Esophagus squamous epithelium (tissue), 4 donors: ENCODE results near the gene TTC21B.

Experiments used
- POLR2A ChIP-seq, 4 donors: fragments of 450-650 bp; IDR thresholded peaks; one replicate each; pipeline ENCODE4 v1.6.1; 2017; ENCODE audit warnings: antibody characterized with exemption in 4 of 4, mild to moderate bottlenecking in 4 of 4, moderate library complexity in 3 of 4
- TF ChIP-seq, protein P1 (sequence below), 6 experiments: fragments of 450-650 bp in 4 of 6; fragments of 200-600 bp in 2 of 6; sonication (generic) in 2 of 6; IDR thresholded peaks; one replicate each; pipeline ENCODE4 v1.5.1; 2016 to 2019; ENCODE audit warnings: antibody characterized with exemption in 6 of 6, mild to moderate bottlenecking in 4 of 6, moderate library complexity in 4 of 6

DNA sequence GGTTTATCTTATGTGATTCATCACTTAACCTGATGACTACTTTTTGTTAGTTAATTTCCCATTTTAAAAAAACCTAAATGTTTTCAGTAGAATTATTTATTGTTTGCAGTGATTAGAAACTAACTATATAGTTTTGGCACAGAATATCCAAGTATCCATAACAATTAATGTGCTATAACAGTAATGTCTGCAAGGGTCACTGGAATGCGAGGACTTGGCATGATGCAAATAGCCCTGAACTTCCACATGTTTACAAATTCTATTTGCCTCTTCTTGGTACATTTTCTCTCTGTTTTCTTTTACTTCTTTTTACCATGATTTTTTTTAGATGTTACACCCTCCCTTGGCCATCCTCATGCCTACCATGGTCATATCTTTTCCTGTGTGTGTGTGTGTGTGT, 110.2 kb downstream of the TTC21B start:
- TF ChIP-seq POLR2A (IDR thresholded peaks at IDR 0.05), result no peak
- TF ChIP-seq, protein P1, sequence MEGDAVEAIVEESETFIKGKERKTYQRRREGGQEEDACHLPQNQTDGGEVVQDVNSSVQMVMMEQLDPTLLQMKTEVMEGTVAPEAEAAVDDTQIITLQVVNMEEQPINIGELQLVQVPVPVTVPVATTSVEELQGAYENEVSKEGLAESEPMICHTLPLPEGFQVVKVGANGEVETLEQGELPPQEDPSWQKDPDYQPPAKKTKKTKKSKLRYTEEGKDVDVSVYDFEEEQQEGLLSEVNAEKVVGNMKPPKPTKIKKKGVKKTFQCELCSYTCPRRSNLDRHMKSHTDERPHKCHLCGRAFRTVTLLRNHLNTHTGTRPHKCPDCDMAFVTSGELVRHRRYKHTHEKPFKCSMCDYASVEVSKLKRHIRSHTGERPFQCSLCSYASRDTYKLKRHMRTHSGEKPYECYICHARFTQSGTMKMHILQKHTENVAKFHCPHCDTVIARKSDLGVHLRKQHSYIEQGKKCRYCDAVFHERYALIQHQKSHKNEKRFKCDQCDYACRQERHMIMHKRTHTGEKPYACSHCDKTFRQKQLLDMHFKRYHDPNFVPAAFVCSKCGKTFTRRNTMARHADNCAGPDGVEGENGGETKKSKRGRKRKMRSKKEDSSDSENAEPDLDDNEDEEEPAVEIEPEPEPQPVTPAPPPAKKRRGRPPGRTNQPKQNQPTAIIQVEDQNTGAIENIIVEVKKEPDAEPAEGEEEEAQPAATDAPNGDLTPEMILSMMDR (IDR thresholded peaks at IDR 0.05), result no peak
